Heart left ventricle (tissue), 13 donors: Measurements from ENCODE around the gene WDR75.

Source experiments
- POLR2A ChIP-seq, 2 donors: fragments of 450-650 bp; IDR thresholded peaks; one replicate each; pipeline ENCODE4 v1.6.1; 2017; ENCODE audit warnings: antibody characterized with exemption in 2 of 2, mild to moderate bottlenecking in 2 of 2, moderate library complexity in 2 of 2
- TF ChIP-seq, protein P1 (sequence below), 12 donors: fragments of 200-600 bp; sonication (generic) in 4 of 12; IDR thresholded peaks; one replicate each; pipeline versions ENCODE4 v1.5.0 to v1.8.0; 2018 to 2022; ENCODE audit warnings: antibody characterized with exemption in 12 of 12, mild to moderate bottlenecking in 5 of 12
- donor health status: ischemic (EF 13 %, LVEDD 7.1; RV severe dilation, severe dysfunction).
- donor health status: DM: no; HTN: yes; CAD: no.
- donor health status: DM: no; HTN: no; CAD: no.
- donor health status: ischemic (EF 25% LVEDD 6.9; RV normal size, moderate dysfunction).
- donor health status: ischemic (EF 25% LVEDD 5.7; RV mildly dilated, moderate dysfunction).
- donor health status: ischemic (EF 35%, LVEDD 5.7; RV mildly dilated, moderate dysfunction).
- donor health status: nonischemic (EF 11% LVEDD 7.7; RV severe dilation, severe dysfunction).
- donor health status: DM: yes; HTN: yes; CAD: no.
- donor health status: PGD.
- donor health status: ischemic (EF 29% LVEDD 5.4; RV normal size, mild dysfunction).
- donor health status: nonischemic (EF 23%, LVEDD 6.1; RV moderate dilation, normal function).

DNA sequence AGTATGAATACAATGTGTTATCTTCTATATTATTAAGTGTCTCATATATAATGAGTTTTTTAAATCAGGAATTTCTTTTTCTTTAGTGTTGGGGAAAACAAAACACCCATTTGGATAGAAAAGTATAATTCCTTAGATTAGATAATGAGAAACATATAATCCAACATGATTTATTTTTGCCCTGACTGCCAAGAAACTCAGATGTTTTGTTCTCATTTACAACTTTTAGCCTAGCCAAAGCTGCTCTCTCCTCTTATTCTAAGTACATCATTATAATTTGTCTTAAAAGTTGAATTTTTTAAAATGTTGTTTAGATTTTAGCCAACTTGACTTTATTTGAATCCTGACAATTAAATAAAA, 70.7 kb downstream of the WDR75 start:
- TF ChIP-seq, protein P1, sequence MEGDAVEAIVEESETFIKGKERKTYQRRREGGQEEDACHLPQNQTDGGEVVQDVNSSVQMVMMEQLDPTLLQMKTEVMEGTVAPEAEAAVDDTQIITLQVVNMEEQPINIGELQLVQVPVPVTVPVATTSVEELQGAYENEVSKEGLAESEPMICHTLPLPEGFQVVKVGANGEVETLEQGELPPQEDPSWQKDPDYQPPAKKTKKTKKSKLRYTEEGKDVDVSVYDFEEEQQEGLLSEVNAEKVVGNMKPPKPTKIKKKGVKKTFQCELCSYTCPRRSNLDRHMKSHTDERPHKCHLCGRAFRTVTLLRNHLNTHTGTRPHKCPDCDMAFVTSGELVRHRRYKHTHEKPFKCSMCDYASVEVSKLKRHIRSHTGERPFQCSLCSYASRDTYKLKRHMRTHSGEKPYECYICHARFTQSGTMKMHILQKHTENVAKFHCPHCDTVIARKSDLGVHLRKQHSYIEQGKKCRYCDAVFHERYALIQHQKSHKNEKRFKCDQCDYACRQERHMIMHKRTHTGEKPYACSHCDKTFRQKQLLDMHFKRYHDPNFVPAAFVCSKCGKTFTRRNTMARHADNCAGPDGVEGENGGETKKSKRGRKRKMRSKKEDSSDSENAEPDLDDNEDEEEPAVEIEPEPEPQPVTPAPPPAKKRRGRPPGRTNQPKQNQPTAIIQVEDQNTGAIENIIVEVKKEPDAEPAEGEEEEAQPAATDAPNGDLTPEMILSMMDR (IDR thresholded peaks at IDR 0.05) = no peak
- TF ChIP-seq POLR2A (IDR thresholded peaks at IDR 0.05) = no peak
